GM23338 (cell line): ENCODE results near the gene PTRHD1. TPM values are rescaled to one million over a fixed set of nuclear protein-coding genes. Genes with fewer than 3 reads are reported as not detected.
A peak's percentile ranks its signal among the peaks of the same experiment; 100 is the strongest.

Experiments used
- ATAC-seq: fragments of 200-7000 bp; cut with Tn5 transposase; 3 replicates; pipeline ENCODE4 v1.9.1; 2020
- DNase-seq: peaks from one replicate; pipeline ENCODE4 v3.0.0-alpha.2; 2015; ENCODE audit warnings: low spot score
- H2AFZ ChIP-seq: fragments of 200-600 bp; sonication (generic); 2 replicates; pipeline ENCODE4 v1.8.0; 2016; ENCODE audit warnings: antibody characterized with exemption, mild to moderate bottlenecking, moderate library complexity
- H3F3A ChIP-seq: fragments of 200-600 bp; sonication (generic); replicated peaks from 2 replicates; pipeline ENCODE4 v1.8.0; 2017; ENCODE audit warnings: antibody characterized with exemption, mixed run types, low read depth
- H3K27ac ChIP-seq: fragments of 200-600 bp; sonication (generic); 2 replicates; pipeline ENCODE4 v1.6.1; 2016; ENCODE audit warnings: low read depth
- H3K27me3 ChIP-seq: fragments of 200-600 bp; sonication (generic); 2 replicates; pipeline ENCODE4 v1.8.0; 2016; ENCODE audit warnings: mild to moderate bottlenecking, mixed run types, moderate library complexity; ENCODE audit not compliant: insufficient read depth
- H3K36me3 ChIP-seq: fragments of 200-600 bp; sonication (generic); 2 replicates; pipeline ENCODE4 v1.8.0; 2016; ENCODE audit warnings: mild to moderate bottlenecking; ENCODE audit not compliant: insufficient read depth
- H3K4me1 ChIP-seq: fragments of 200-600 bp; sonication (generic); 2 replicates; pipeline ENCODE4 v1.8.0; 2016; ENCODE audit warnings: mild to moderate bottlenecking, moderate library complexity; ENCODE audit not compliant: insufficient read depth
- H3K4me2 ChIP-seq: fragments of 200-600 bp; sonication (generic); 2 replicates; pipeline ENCODE4 v1.7.1; 2017; ENCODE audit warnings: mixed run types
- H3K4me3 ChIP-seq: fragments of 200-600 bp; sonication (generic); 2 replicates; pipeline ENCODE4 v1.6.1; 2016; ENCODE audit warnings: mixed run types
- H3K79me2 ChIP-seq: fragments of 200-600 bp; sonication (generic); replicated peaks from 2 replicates; pipeline ENCODE4 v1.8.0; 2017; ENCODE audit warnings: mild to moderate bottlenecking; ENCODE audit not compliant: insufficient read depth
- H3K9me2 ChIP-seq: fragments of 200-600 bp; sonication (generic); 2 replicates; pipeline ENCODE4 v1.8.0; 2017; ENCODE audit not compliant: insufficient read depth
- H4K20me1 ChIP-seq: fragments of 200-600 bp; sonication (generic); replicated peaks from 2 replicates; pipeline ENCODE4 v1.8.0; 2017; ENCODE audit warnings: mild to moderate bottlenecking; ENCODE audit not compliant: insufficient read depth
- H3K27ac Mint-ChIP-seq: 2 replicates; pipeline ENCODE4 v1.8.0; 2020; ENCODE audit warnings: inconsistent platforms, mild to moderate bottlenecking, moderate library complexity, mixed read lengths
- H3K27me3 Mint-ChIP-seq: 3 replicates; pipeline ENCODE4 v1.8.0; 2022; ENCODE audit warnings: low read depth, mild to moderate bottlenecking, moderate library complexity, mixed read lengths, inconsistent platforms; ENCODE audit not compliant: insufficient read depth, poor library complexity
- H3K36me3 Mint-ChIP-seq: 3 replicates; pipeline ENCODE4 v1.8.0; 2021; ENCODE audit warnings: low read depth, mild to moderate bottlenecking, inconsistent platforms, moderate library complexity, mixed read lengths
- H3K4me1 Mint-ChIP-seq: 3 replicates; pipeline ENCODE4 v1.8.0; 2020; ENCODE audit warnings: mild to moderate bottlenecking, inconsistent platforms, mixed read lengths
- H3K4me3 Mint-ChIP-seq: 3 replicates; pipeline ENCODE4 v1.8.0; 2021; ENCODE audit warnings: moderate library complexity, mild to moderate bottlenecking, inconsistent platforms, mixed read lengths
- H3K9me3 Mint-ChIP-seq: 3 replicates; pipeline ENCODE4 v1.8.0; 2020; ENCODE audit warnings: moderate library complexity, mild to moderate bottlenecking, inconsistent platforms, mixed read lengths
- CREB1 ChIP-seq: fragments of 250-450 bp; sonication (Bioruptor Pico); IDR thresholded peaks from 2 replicates; pipeline ENCODE4 v1.5.0; 2020; ENCODE audit warnings: low read depth, mild to moderate bottlenecking, moderate library complexity
- EZH2 ChIP-seq: fragments of 200-600 bp; sonication (generic); IDR thresholded peaks from one replicate; pipeline ENCODE4 v1.8.0; 2017; ENCODE audit warnings: antibody characterized with exemption, mild to moderate bottlenecking, low read depth; ENCODE audit not compliant: unreplicated experiment
- EZH2phosphoT487 ChIP-seq: fragments of 200-600 bp; sonication (generic); IDR thresholded peaks from one replicate; pipeline ENCODE4 v1.8.1; 2018; ENCODE audit warnings: antibody characterized with exemption; ENCODE audit not compliant: unreplicated experiment
- JUNB ChIP-seq: IDR thresholded peaks from one replicate; pipeline ENCODE4 v1.6.1; 2016; ENCODE audit warnings: antibody characterized with exemption; ENCODE audit not compliant: unreplicated experiment
- NANOG ChIP-seq: IDR thresholded peaks from 2 replicates; pipeline ENCODE4 v1.6.1; 2016; ENCODE audit warnings: antibody characterized with exemption, borderline replicate concordance
- POLR2AphosphoS5 ChIP-seq: IDR thresholded peaks from 2 replicates; pipeline ENCODE4 v1.6.1; 2016; ENCODE audit warnings: antibody characterized with exemption, low read depth
- STAT1 ChIP-seq: IDR thresholded peaks from one replicate; pipeline ENCODE4 v1.6.1; 2016; ENCODE audit warnings: antibody characterized with exemption; ENCODE audit not compliant: unreplicated experiment
- ZNF114 ChIP-seq: fragments of 250-450 bp; sonication (Bioruptor Pico); IDR thresholded peaks from 2 replicates; pipeline ENCODE4 v1.5.0; 2020; ENCODE audit warnings: mild to moderate bottlenecking, moderate library complexity
- ZNF331 ChIP-seq: fragments of 250-450 bp; sonication (Bioruptor Pico); IDR thresholded peaks from 2 replicates; pipeline ENCODE4 v1.5.0; 2020; ENCODE audit warnings: low read depth, mild to moderate bottlenecking, moderate library complexity
- polyA plus RNA-seq: library from polyadenylated mRNA; unstranded; fragments of >200 nt; fragmentation: Nextera tagmentation; extraction: Ambion mirVana; gene quantifications from 2 replicates; pipeline ENCODE4 v1.2.1, GENCODE V29; 2016
- total RNA-seq: library from RNA; depleted of rRNA; stranded (reverse); fragments of >200 nt; shearing (Covaris generic); gene quantifications from 2 replicates; pipeline ENCODE4 v1.2.3, GENCODE V29; 2014
- TF ChIP-seq, protein P1 (sequence below): IDR thresholded peaks from 2 replicates; pipeline ENCODE4 v1.6.1; 2016; ENCODE audit warnings: antibody characterized with exemption
- TF ChIP-seq, protein P2 (sequence below), 2 experiments: fragments of 200-600 bp in 1 of 2; sonication (generic) in 1 of 2; conservative IDR thresholded peaks; 2 replicates each; pipeline versions ENCODE4 v1.5.1 to v1.6.1; 2016 to 2017; ENCODE audit warnings: antibody characterized with exemption in 2 of 2, low read depth in 2 of 2, mild to moderate bottlenecking in 2 of 2, moderate library complexity in 1 of 2
- TF ChIP-seq, protein P3 (sequence below): fragments of 250-450 bp; sonication (Bioruptor Pico); IDR thresholded peaks from 2 replicates; pipeline ENCODE4 v1.5.0; 2020; ENCODE audit warnings: mild to moderate bottlenecking, moderate library complexity
- TF ChIP-seq, protein P4 (sequence below): IDR thresholded peaks from one replicate; pipeline ENCODE4 v1.6.1; 2018; ENCODE audit warnings: antibody characterized with exemption; ENCODE audit not compliant: unreplicated experiment

PTRHD1 gene
- total and polyA plus RNA-seq, 2 experiments from 2014 or later: 46.9 to 105 TPM

DNA sequence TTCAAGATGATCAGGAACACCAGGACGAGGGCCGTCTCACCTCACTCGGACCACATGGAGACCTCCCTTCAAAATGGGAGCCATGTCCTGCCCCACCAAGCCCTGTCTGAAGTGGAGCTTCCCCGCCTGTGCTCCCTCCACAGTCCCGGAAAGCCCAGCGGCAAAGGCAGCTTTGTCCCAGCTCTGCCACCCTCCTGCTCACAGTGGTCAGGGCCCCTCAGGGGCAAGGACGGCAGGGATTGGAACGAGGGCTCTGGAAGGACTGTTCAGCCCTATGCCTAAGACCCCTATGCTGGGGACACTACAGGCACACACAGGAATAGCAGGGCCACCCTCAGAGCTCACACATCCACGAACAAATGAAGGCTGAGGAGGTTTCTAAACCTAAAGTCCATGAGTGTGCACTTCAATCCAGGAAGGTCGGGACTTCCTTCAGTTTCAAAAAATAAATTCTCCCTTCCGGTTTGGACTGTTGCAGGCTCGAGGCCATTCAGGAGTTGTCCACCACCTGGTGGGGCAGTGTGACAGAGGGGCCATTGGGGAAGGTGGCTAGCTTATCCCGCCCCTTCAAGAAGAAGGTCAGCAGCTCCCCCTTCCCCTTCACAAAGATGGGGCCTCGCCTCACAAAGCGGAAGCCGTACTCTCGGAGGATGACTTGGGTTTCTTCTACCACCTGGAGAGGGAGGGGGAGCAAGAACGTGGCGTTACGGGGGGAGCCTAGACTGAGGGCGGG is 26.4 kb upstream of the PTRHD1 start:
- Histone ChIP-seq H3K4me1 (peaks cover 22% of the 10 kb centered on the region), H3K4me3 (no peak overlapping the region), H3K79me2 (0 out of 2 replicates have a peak, but pooled peaks cover 10% of the 10 kb centered on the region), H3K9me2 (no peaks in the 10 kb centered on the region; the same call in 1 of the 2 replicates), H3K4me2 (no peak overlapping the region), H3K27ac (peak overlapping the region; percentile 32; the same call in 1 of the 2 replicates), H3F3A (peaks cover 16% of the 10 kb centered on the region; the same call in 1 of the 2 replicates), H3K36me3 (peaks cover 29% of the 10 kb centered on the region; the same call in 1 of the 2 replicates), H4K20me1 (peaks cover 6% of the 10 kb centered on the region), H3K27me3 (no peaks in the 10 kb centered on the region), H2AFZ (no peak overlapping the region)
- no peak for ATAC-seq
- Mint-ChIP-seq H3K27ac (peak overlapping the region; percentile 67; the same call in 1 of the 2 replicates), H3K27me3 (peaks cover 25% of the 10 kb centered on the region), H3K4me1 (peaks cover 29% of the 10 kb centered on the region), H3K9me3 (no peaks in the 10 kb centered on the region), H3K4me3 (no peak overlapping the region), H3K36me3 (peaks cover 95% of the 10 kb centered on the region)
- no peak for TF ChIP-seq STAT1
- TF ChIP-seq, protein P1, sequence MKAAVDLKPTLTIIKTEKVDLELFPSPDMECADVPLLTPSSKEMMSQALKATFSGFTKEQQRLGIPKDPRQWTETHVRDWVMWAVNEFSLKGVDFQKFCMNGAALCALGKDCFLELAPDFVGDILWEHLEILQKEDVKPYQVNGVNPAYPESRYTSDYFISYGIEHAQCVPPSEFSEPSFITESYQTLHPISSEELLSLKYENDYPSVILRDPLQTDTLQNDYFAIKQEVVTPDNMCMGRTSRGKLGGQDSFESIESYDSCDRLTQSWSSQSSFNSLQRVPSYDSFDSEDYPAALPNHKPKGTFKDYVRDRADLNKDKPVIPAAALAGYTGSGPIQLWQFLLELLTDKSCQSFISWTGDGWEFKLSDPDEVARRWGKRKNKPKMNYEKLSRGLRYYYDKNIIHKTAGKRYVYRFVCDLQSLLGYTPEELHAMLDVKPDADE: no peak
- TF ChIP-seq CREB1 (CRISPR knock-in tag): no peak
- no peak for TF ChIP-seq EZH2phosphoT487
- no peak for TF ChIP-seq JUNB
- TF ChIP-seq ZNF114: no peak
- TF ChIP-seq, protein P2, sequence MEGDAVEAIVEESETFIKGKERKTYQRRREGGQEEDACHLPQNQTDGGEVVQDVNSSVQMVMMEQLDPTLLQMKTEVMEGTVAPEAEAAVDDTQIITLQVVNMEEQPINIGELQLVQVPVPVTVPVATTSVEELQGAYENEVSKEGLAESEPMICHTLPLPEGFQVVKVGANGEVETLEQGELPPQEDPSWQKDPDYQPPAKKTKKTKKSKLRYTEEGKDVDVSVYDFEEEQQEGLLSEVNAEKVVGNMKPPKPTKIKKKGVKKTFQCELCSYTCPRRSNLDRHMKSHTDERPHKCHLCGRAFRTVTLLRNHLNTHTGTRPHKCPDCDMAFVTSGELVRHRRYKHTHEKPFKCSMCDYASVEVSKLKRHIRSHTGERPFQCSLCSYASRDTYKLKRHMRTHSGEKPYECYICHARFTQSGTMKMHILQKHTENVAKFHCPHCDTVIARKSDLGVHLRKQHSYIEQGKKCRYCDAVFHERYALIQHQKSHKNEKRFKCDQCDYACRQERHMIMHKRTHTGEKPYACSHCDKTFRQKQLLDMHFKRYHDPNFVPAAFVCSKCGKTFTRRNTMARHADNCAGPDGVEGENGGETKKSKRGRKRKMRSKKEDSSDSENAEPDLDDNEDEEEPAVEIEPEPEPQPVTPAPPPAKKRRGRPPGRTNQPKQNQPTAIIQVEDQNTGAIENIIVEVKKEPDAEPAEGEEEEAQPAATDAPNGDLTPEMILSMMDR (conservative IDR thresholded peaks at IDR 0.05; ENCODE audit: low read depth in 2 of 2): no peak
- TF ChIP-seq POLR2AphosphoS5: no peak; the same call in 1 of the 2 replicates
- TF ChIP-seq, protein P3, sequence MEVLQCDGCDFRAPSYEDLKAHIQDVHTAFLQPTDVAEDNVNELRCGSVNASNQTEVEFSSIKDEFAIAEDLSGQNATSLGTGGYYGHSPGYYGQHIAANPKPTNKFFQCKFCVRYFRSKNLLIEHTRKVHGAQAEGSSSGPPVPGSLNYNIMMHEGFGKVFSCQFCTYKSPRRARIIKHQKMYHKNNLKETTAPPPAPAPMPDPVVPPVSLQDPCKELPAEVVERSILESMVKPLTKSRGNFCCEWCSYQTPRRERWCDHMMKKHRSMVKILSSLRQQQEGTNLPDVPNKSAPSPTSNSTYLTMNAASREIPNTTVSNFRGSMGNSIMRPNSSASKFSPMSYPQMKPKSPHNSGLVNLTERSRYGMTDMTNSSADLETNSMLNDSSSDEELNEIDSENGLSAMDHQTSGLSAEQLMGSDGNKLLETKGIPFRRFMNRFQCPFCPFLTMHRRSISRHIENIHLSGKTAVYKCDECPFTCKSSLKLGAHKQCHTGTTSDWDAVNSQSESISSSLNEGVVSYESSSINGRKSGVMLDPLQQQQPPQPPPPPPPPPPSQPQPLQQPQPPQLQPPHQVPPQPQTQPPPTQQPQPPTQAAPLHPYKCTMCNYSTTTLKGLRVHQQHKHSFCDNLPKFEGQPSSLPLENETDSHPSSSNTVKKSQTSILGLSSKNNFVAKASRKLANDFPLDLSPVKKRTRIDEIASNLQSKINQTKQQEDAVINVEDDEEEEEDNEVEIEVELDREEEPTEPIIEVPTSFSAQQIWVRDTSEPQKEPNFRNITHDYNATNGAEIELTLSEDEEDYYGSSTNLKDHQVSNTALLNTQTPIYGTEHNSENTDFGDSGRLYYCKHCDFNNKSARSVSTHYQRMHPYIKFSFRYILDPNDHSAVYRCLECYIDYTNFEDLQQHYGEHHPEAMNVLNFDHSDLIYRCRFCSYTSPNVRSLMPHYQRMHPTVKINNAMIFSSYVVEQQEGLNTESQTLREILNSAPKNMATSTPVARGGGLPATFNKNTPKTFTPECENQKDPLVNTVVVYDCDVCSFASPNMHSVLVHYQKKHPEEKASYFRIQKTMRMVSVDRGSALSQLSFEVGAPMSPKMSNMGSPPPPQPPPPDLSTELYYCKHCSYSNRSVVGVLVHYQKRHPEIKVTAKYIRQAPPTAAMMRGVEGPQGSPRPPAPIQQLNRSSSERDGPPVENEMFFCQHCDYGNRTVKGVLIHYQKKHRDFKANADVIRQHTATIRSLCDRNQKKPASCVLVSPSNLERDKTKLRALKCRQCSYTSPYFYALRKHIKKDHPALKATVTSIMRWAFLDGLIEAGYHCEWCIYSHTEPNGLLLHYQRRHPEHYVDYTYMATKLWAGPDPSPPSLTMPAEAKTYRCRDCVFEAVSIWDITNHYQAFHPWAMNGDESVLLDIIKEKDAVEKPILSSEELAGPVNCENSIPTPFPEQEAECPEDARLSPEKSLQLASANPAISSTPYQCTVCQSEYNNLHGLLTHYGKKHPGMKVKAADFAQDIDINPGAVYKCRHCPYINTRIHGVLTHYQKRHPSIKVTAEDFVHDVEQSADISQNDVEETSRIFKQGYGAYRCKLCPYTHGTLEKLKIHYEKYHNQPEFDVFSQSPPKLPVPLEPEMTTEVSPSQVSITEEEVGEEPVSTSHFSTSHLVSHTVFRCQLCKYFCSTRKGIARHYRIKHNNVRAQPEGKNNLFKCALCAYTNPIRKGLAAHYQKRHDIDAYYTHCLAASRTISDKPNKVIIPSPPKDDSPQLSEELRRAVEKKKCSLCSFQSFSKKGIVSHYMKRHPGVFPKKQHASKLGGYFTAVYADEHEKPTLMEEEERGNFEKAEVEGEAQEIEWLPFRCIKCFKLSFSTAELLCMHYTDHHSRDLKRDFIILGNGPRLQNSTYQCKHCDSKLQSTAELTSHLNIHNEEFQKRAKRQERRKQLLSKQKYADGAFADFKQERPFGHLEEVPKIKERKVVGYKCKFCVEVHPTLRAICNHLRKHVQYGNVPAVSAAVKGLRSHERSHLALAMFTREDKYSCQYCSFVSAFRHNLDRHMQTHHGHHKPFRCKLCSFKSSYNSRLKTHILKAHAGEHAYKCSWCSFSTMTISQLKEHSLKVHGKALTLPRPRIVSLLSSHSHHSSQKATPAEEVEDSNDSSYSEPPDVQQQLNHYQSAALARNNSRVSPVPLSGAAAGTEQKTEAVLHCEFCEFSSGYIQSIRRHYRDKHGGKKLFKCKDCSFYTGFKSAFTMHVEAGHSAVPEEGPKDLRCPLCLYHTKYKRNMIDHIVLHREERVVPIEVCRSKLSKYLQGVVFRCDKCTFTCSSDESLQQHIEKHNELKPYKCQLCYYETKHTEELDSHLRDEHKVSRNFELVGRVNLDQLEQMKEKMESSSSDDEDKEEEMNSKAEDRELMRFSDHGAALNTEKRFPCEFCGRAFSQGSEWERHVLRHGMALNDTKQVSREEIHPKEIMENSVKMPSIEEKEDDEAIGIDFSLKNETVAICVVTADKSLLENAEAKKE: no peak
- TF ChIP-seq, protein P4, sequence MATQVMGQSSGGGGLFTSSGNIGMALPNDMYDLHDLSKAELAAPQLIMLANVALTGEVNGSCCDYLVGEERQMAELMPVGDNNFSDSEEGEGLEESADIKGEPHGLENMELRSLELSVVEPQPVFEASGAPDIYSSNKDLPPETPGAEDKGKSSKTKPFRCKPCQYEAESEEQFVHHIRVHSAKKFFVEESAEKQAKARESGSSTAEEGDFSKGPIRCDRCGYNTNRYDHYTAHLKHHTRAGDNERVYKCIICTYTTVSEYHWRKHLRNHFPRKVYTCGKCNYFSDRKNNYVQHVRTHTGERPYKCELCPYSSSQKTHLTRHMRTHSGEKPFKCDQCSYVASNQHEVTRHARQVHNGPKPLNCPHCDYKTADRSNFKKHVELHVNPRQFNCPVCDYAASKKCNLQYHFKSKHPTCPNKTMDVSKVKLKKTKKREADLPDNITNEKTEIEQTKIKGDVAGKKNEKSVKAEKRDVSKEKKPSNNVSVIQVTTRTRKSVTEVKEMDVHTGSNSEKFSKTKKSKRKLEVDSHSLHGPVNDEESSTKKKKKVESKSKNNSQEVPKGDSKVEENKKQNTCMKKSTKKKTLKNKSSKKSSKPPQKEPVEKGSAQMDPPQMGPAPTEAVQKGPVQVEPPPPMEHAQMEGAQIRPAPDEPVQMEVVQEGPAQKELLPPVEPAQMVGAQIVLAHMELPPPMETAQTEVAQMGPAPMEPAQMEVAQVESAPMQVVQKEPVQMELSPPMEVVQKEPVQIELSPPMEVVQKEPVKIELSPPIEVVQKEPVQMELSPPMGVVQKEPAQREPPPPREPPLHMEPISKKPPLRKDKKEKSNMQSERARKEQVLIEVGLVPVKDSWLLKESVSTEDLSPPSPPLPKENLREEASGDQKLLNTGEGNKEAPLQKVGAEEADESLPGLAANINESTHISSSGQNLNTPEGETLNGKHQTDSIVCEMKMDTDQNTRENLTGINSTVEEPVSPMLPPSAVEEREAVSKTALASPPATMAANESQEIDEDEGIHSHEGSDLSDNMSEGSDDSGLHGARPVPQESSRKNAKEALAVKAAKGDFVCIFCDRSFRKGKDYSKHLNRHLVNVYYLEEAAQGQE: no peak
- no peak for TF ChIP-seq NANOG
- TF ChIP-seq EZH2: no peak
- TF ChIP-seq ZNF331: no peak
- no peak for DNase-seq
